Measurements from ENCODE around the gene KCND2.

Gene KCND2

DNA sequence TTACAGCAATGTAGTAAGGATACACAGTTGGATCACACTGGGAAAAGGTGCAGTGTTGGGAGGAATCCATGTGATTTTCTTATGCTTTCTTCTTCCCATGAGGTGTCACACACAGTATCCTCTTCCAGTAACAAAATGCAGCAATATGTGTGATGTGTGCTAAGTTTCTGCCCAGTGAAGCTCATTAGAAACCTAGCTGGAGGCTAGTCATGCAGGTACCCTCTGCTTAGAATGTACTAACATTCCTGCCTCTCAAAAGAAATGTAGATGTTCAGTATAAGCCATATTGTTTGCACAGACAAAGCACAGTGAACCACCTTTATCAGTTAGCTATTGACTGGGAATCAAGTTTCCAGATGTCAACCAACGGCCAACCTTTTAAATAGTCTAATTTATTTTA is 12.9 kb upstream of the KCND2 start:
- no peak overlapping the region for H3K27ac ChIP-seq (ENCODE audit: low read length)
- H4K20me1 ChIP-seq (ENCODE audit: insufficient read depth, low read length): no peaks in the 10 kb centered on the region
- no peaks in the 10 kb centered on the region for H3K27me3 ChIP-seq (ENCODE audit: insufficient read depth, low read length, poor library complexity)
- no peaks in the 10 kb centered on the region for H3K4me1 ChIP-seq (ENCODE audit: insufficient read depth, low read length)
- H2AFZ ChIP-seq (ENCODE audit: low read depth, low read length): no peak overlapping the region
- TF ChIP-seq EZH2 (IDR thresholded peaks at IDR 0.05; ENCODE audit: borderline replicate concordance, low read depth, low read length, severe bottlenecking): no peak
- TF ChIP-seq, protein P1, sequence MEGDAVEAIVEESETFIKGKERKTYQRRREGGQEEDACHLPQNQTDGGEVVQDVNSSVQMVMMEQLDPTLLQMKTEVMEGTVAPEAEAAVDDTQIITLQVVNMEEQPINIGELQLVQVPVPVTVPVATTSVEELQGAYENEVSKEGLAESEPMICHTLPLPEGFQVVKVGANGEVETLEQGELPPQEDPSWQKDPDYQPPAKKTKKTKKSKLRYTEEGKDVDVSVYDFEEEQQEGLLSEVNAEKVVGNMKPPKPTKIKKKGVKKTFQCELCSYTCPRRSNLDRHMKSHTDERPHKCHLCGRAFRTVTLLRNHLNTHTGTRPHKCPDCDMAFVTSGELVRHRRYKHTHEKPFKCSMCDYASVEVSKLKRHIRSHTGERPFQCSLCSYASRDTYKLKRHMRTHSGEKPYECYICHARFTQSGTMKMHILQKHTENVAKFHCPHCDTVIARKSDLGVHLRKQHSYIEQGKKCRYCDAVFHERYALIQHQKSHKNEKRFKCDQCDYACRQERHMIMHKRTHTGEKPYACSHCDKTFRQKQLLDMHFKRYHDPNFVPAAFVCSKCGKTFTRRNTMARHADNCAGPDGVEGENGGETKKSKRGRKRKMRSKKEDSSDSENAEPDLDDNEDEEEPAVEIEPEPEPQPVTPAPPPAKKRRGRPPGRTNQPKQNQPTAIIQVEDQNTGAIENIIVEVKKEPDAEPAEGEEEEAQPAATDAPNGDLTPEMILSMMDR (IDR thresholded peaks at IDR 0.05; ENCODE audit: borderline replicate concordance, extremely low read depth, low read length, poor library complexity, severe bottlenecking): no peak
- no peaks in the 10 kb centered on the region for H3K36me3 ChIP-seq (ENCODE audit: insufficient read depth, low read length)
- no peak overlapping the region for H3K4me3 ChIP-seq (ENCODE audit: low read depth in 1 of 2, low read length in 2 of 2)
- peaks cover 5% of the 10 kb centered on the region for H3K9me3 ChIP-seq (ENCODE audit: insufficient read depth, low read length, severe bottlenecking)
- DNase-seq (no peak), ATAC-seq (ENCODE audit: insufficient read depth, low read depth) (no peak)
- no peak overlapping the region for H3K9ac ChIP-seq (ENCODE audit: low read depth, low read length)
- H3K4me2 ChIP-seq (ENCODE audit: insufficient read depth, low read length): no peak overlapping the region
- no peaks in the 10 kb centered on the region for H3K79me2 ChIP-seq (ENCODE audit: insufficient read depth, low read length)

DNA sequence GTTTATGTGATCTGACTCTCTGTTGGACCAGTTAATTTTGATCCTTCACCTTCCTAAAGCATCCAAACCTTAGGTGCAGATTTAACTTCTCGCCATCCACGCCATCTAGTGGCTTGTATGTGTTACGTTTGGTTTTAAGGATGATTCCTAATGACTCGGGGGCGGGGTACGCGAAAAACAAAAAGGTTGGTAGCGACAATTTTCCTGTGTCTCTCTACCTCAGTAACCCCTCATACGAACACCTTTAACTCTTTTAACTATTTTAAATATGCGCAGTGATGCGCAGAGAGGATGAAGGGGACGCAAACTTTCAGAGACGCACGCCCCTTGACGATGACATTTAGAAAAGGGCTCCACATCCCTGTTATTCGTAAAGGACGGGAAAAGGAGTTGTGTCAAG is 714 bp upstream of the KCND2 start:
- Histone ChIP-seq H3K79me2 (ENCODE audit: insufficient read depth, low read length) (no peaks in the 10 kb centered on the region), H3K27me3 (ENCODE audit: insufficient read depth, low read length, poor library complexity) (no peaks in the 10 kb centered on the region), H4K20me1 (ENCODE audit: insufficient read depth, low read length) (no peaks in the 10 kb centered on the region), H2AFZ (ENCODE audit: low read depth, low read length) (no peak overlapping the region), H3K36me3 (ENCODE audit: insufficient read depth, low read length) (no peaks in the 10 kb centered on the region), H3K9ac (ENCODE audit: low read depth, low read length) (no peak overlapping the region), H3K4me1 (ENCODE audit: insufficient read depth, low read length) (no peaks in the 10 kb centered on the region), H3K27ac (ENCODE audit: low read length) (no peak overlapping the region), H3K4me3 (ENCODE audit: low read depth in 1 of 2, low read length in 2 of 2) (no peak overlapping the region), H3K9me3 (ENCODE audit: insufficient read depth, low read length, severe bottlenecking) (no peaks in the 10 kb centered on the region), H3K4me2 (ENCODE audit: insufficient read depth, low read length) (no peak overlapping the region)
- DNase-seq (no peak), ATAC-seq (ENCODE audit: insufficient read depth, low read depth) (no peak)
- TF ChIP-seq EZH2 (IDR thresholded peaks at IDR 0.05; ENCODE audit: borderline replicate concordance, low read depth, low read length, severe bottlenecking): no peak
- TF ChIP-seq, protein P1 (IDR thresholded peaks at IDR 0.05; ENCODE audit: borderline replicate concordance, extremely low read depth, low read length, poor library complexity, severe bottlenecking): peak; percentile 50

DNA sequence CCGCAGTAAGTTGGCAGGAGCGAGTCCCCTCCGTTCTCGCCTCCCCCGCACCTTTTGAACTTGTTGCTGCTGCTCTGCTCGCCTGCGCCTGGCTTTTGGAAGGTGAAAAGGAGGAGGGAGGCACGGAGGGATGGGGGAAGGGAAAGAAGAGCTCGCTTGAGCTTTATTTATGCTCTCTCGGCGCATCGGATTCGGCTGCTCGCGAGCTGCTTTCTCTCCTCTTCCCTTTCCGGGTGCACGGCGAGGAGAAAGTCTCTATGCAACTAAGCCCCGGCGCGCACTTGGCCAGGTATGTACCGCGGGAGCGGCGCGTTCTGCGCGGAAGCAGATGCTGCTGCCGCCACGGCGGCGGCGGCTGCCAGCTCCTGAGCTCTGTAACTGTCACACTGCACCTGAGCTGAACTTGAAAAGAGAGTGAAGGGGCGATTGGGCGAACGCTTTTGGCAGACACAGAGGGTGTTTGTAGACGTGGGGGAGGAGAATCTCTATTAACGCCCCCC is 551 bp downstream of the KCND2 start:
- no peaks in the 10 kb centered on the region for H3K4me1 ChIP-seq (ENCODE audit: insufficient read depth, low read length)
- no peak overlapping the region for H2AFZ ChIP-seq (ENCODE audit: low read depth, low read length)
- H3K27ac ChIP-seq (ENCODE audit: low read length): no peak overlapping the region
- ATAC-seq (ENCODE audit: insufficient read depth, low read depth): no peak
- no peaks in the 10 kb centered on the region for H4K20me1 ChIP-seq (ENCODE audit: insufficient read depth, low read length)
- no peak for DNase-seq
- H3K79me2 ChIP-seq (ENCODE audit: insufficient read depth, low read length): no peaks in the 10 kb centered on the region
- H3K4me3 ChIP-seq (ENCODE audit: low read depth in 1 of 2, low read length in 2 of 2): no peak overlapping the region
- no peaks in the 10 kb centered on the region for H3K36me3 ChIP-seq (ENCODE audit: insufficient read depth, low read length)
- no peaks in the 10 kb centered on the region for H3K9me3 ChIP-seq (ENCODE audit: insufficient read depth, low read length, severe bottlenecking)
- H3K27me3 ChIP-seq (ENCODE audit: insufficient read depth, low read length, poor library complexity): no peaks in the 10 kb centered on the region
- TF ChIP-seq EZH2 (IDR thresholded peaks at IDR 0.05; ENCODE audit: borderline replicate concordance, low read depth, low read length, severe bottlenecking): no peak
- TF ChIP-seq, protein P1 (IDR thresholded peaks at IDR 0.05; ENCODE audit: borderline replicate concordance, extremely low read depth, low read length, poor library complexity, severe bottlenecking): no peak
- H3K9ac ChIP-seq (ENCODE audit: low read depth, low read length): no peak overlapping the region
- no peak overlapping the region for H3K4me2 ChIP-seq (ENCODE audit: insufficient read depth, low read length)

DNA sequence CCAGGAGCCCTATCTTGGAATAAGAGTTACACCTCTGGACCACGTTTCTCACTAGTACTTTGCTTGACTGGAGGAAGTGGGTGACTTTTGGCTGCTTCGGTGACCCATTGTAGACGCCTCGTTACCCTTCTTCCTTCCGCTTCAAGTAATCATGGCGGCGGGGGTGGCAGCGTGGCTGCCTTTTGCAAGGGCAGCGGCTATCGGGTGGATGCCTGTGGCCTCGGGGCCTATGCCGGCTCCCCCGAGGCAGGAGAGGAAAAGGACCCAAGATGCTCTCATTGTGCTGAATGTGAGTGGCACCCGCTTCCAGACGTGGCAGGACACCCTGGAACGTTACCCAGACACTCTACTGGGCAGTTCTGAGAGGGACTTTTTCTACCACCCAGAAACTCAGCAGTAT is 1.5 kb downstream of the KCND2 start:
- Histone ChIP-seq H3K4me1 (ENCODE audit: insufficient read depth, low read length) (no peaks in the 10 kb centered on the region), H3K9ac (ENCODE audit: low read depth, low read length) (no peak overlapping the region), H3K9me3 (ENCODE audit: insufficient read depth, low read length, severe bottlenecking) (no peaks in the 10 kb centered on the region), H4K20me1 (ENCODE audit: insufficient read depth, low read length) (no peaks in the 10 kb centered on the region), H3K79me2 (ENCODE audit: insufficient read depth, low read length) (no peaks in the 10 kb centered on the region), H2AFZ (ENCODE audit: low read depth, low read length) (no peak overlapping the region), H3K36me3 (ENCODE audit: insufficient read depth, low read length) (no peaks in the 10 kb centered on the region), H3K4me3 (ENCODE audit: low read depth in 1 of 2, low read length in 2 of 2) (no peak overlapping the region), H3K4me2 (ENCODE audit: insufficient read depth, low read length) (no peak overlapping the region), H3K27me3 (ENCODE audit: insufficient read depth, low read length, poor library complexity) (no peaks in the 10 kb centered on the region), H3K27ac (ENCODE audit: low read length) (no peak overlapping the region)
- DNase-seq (no peak), ATAC-seq (ENCODE audit: insufficient read depth, low read depth) (no peak)
- no peak for TF ChIP-seq EZH2 (IDR thresholded peaks at IDR 0.05; ENCODE audit: borderline replicate concordance, low read depth, low read length, severe bottlenecking)
- TF ChIP-seq, protein P1 (IDR thresholded peaks at IDR 0.05; ENCODE audit: borderline replicate concordance, extremely low read depth, low read length, poor library complexity, severe bottlenecking): no peak

Measured in DND-41 (cell line).